Activated CD8-positive, alpha-beta T cell treated with anti-CD3 and anti-CD28 coated beads, Interleukin-2, amount 10 ng/mL, durations not matched to agents 7 days and 5 days (primary cell): Measurements from ENCODE around the gene NOTCH1. TPM values are rescaled to one million over a fixed set of nuclear protein-coding genes. Genes with fewer than 3 reads are reported as not detected.
"Not testable (repeated sequence)": the region's sequence is repeated elsewhere in the genome, so short reads cannot be mapped to it uniquely, and the experiment has no call there.

ENCODE experiments used
- ATAC-seq: fragments of 150-1000 bp; cut with Tn5 transposase; one replicate; pipeline ENCODE4 v1.10.0; 2021; ENCODE audit warnings: moderate library complexity
- CTCF ChIA-PET: fragments of 350-600 bp; sonication (Branson Sonifier 250); formaldehyde crosslinking; loops from one replicate; lab custom pipeline; 2021; ENCODE audit warnings: antibody characterized with exemption; lab: Charles Lee
- POLR2A ChIA-PET: fragments of 350-600 bp; sonication (Branson Sonifier 250); formaldehyde crosslinking; loops from one replicate; lab custom pipeline; 2021; ENCODE audit warnings: antibody characterized with exemption; lab: Charles Lee
- DNase-seq: peaks from one replicate; pipeline ENCODE4 v3.0.0-alpha.2; 2020
- H3K27ac Mint-ChIP-seq: one replicate; pipeline ENCODE4 v1.8.0; 2021; ENCODE audit warnings: mild to moderate bottlenecking, mixed read lengths
- H3K27me3 Mint-ChIP-seq: one replicate; pipeline ENCODE4 v1.8.0; 2021; ENCODE audit warnings: low read depth, mixed read lengths
- H3K36me3 Mint-ChIP-seq: one replicate; pipeline ENCODE4 v1.8.0; 2021; ENCODE audit warnings: low read depth, mixed read lengths
- H3K4me1 Mint-ChIP-seq: one replicate; pipeline ENCODE4 v1.8.0; 2021; ENCODE audit warnings: low read depth, mixed read lengths
- H3K4me3 Mint-ChIP-seq: one replicate; pipeline ENCODE4 v1.8.0; 2021; ENCODE audit warnings: mild to moderate bottlenecking, mixed read lengths
- H3K9me3 Mint-ChIP-seq: one replicate; pipeline ENCODE4 v1.8.0; 2022; ENCODE audit warnings: mixed read lengths; ENCODE audit not compliant: insufficient read depth
- total RNA-seq, 2 experiments: library from RNA; stranded (reverse); gene quantifications; one replicate each; pipeline ENCODE4 v1.2.3, GENCODE V29; 2021

NOTCH1 gene
- total RNA-seq, 2 experiments from 2014 or later, result 86.6 to 94.1 TPM

GRCh38 chr9:136575626-136576268 lies 29.9 kb upstream of the NOTCH1 start:
- DNase-seq (no peak), ATAC-seq (no peak)
- Mint-ChIP-seq H3K9me3 (no peaks in the 10 kb centered on the region), H3K36me3 (no peaks in the 10 kb centered on the region), H3K4me1 (peaks cover 9% of the 10 kb centered on the region), H3K27ac (no peak overlapping the region), H3K27me3 (no peaks in the 10 kb centered on the region), H3K4me3 (no peak overlapping the region)
- ChIA-PET POLR2A (no interaction called here), CTCF (no interaction called here)

GRCh38 chr9:136574606-136575005 lies 28.8 kb upstream of the NOTCH1 start:
- H3K4me3 Mint-ChIP-seq, H3K27ac Mint-ChIP-seq, ATAC-seq, CTCF ChIA-PET, DNase-seq, POLR2A ChIA-PET, H3K36me3 Mint-ChIP-seq, H3K27me3 Mint-ChIP-seq, H3K9me3 Mint-ChIP-seq, H3K4me1 Mint-ChIP-seq: not testable (repeated sequence)

- no peak for ATAC-seq
These were observed 27.2 kb upstream of the NOTCH1 start for GRCh38 chr9:136572828-136573625.

GRCh38 chr9:136572003-136572827 lies 26.4 kb upstream of the NOTCH1 start:
- no peaks in the 10 kb centered on the region for H3K9me3 Mint-ChIP-seq
- H3K36me3 Mint-ChIP-seq, result no peaks in the 10 kb centered on the region
- no peak overlapping the region for H3K4me3 Mint-ChIP-seq
- CTCF ChIA-PET, result no interaction called here
- DNase-seq (no peak), ATAC-seq (no peak)
- no peaks in the 10 kb centered on the region for H3K4me1 Mint-ChIP-seq
- POLR2A ChIA-PET, result interaction anchor here (0.7 to 1.2 kb wide), 2 partner anchors 33 to 208 kb away, joined by 3 read pairs; no protein-coding TSS in a partner anchor
- H3K27ac Mint-ChIP-seq, result no peak overlapping the region
- H3K27me3 Mint-ChIP-seq, result no peaks in the 10 kb centered on the region

More at GRCh38 chr9:136572828-136573625, 27.2 kb upstream of the NOTCH1 start:
- ChIA-PET CTCF (no interaction called here), POLR2A (no interaction called here)
- Mint-ChIP-seq H3K4me1 (no peaks in the 10 kb centered on the region), H3K9me3 (no peaks in the 10 kb centered on the region), H3K27ac (no peak overlapping the region), H3K36me3 (no peaks in the 10 kb centered on the region), H3K4me3 (no peak overlapping the region), H3K27me3 (no peaks in the 10 kb centered on the region)
- no peak for DNase-seq

- Mint-ChIP-seq H3K4me1 (no peaks in the 10 kb centered on the region), H3K36me3 (no peaks in the 10 kb centered on the region), H3K9me3 (no peaks in the 10 kb centered on the region), H3K27ac (no peak overlapping the region), H3K4me3 (no peak overlapping the region), H3K27me3 (no peaks in the 10 kb centered on the region)
- ChIA-PET POLR2A (interaction anchor here (0.7 to 1.2 kb wide), 2 partner anchors 32 to 208 kb away, joined by 3 read pairs; no protein-coding TSS in a partner anchor), CTCF (no interaction called here)
- DNase-seq (no peak), ATAC-seq (no peak)
These were observed 25.7 kb upstream of the NOTCH1 start for GRCh38 chr9:136571531-136571930.

- H3K9me3 Mint-ChIP-seq, result no peaks in the 10 kb centered on the region
- H3K4me3 Mint-ChIP-seq, result no peak overlapping the region
- POLR2A ChIA-PET, result interaction anchor here (1.2 kb wide), 1 partner anchor 32 kb away, joined by 3 read pairs; no protein-coding TSS in a partner anchor
- no peak overlapping the region for H3K27ac Mint-ChIP-seq
- ATAC-seq, result no peak
- CTCF ChIA-PET, result no interaction called here
- H3K36me3 Mint-ChIP-seq, result no peaks in the 10 kb centered on the region
- no peak for DNase-seq
- H3K27me3 Mint-ChIP-seq, result no peaks in the 10 kb centered on the region
- H3K4me1 Mint-ChIP-seq, result no peaks in the 10 kb centered on the region
These were observed 25.1 kb upstream of the NOTCH1 start for GRCh38 chr9:136570916-136571315.

GRCh38 chr9:136570191-136570845 lies 24.5 kb upstream of the NOTCH1 start:
- Mint-ChIP-seq H3K36me3 (no peaks in the 10 kb centered on the region), H3K27ac (no peak overlapping the region), H3K9me3 (no peaks in the 10 kb centered on the region), H3K27me3 (no peaks in the 10 kb centered on the region), H3K4me3 (no peak overlapping the region), H3K4me1 (no peaks in the 10 kb centered on the region)
- DNase-seq, result no peak
- POLR2A ChIA-PET, result no interaction called here
- CTCF ChIA-PET, result no interaction called here
- no peak for ATAC-seq

- ChIA-PET CTCF (no interaction called here), POLR2A (no interaction called here)
- ATAC-seq, result no peak
- Mint-ChIP-seq H3K9me3 (no peaks in the 10 kb centered on the region), H3K4me3 (no peak overlapping the region), H3K27ac (no peak overlapping the region), H3K27me3 (no peaks in the 10 kb centered on the region), H3K36me3 (no peaks in the 10 kb centered on the region), H3K4me1 (no peaks in the 10 kb centered on the region)
- no peak for DNase-seq
These were observed 23.8 kb upstream of the NOTCH1 start for GRCh38 chr9:136569526-136570148.

- no peaks in the 10 kb centered on the region for H3K36me3 Mint-ChIP-seq
- ATAC-seq (no peak), DNase-seq (no peak)
- POLR2A ChIA-PET, result no interaction called here
- no peaks in the 10 kb centered on the region for H3K9me3 Mint-ChIP-seq
- H3K4me1 Mint-ChIP-seq, result no peaks in the 10 kb centered on the region
- H3K27me3 Mint-ChIP-seq, result no peaks in the 10 kb centered on the region
- CTCF ChIA-PET, result no interaction called here
- no peak overlapping the region for H3K27ac Mint-ChIP-seq
- H3K4me3 Mint-ChIP-seq, result no peak overlapping the region
These were observed 22.6 kb upstream of the NOTCH1 start for GRCh38 chr9:136568288-136569081.

- Mint-ChIP-seq H3K36me3 (no peaks in the 10 kb centered on the region), H3K27me3 (no peaks in the 10 kb centered on the region), H3K9me3 (no peaks in the 10 kb centered on the region), H3K4me1 (no peaks in the 10 kb centered on the region), H3K27ac (no peak overlapping the region), H3K4me3 (no peak overlapping the region)
- DNase-seq, result no peak
- no peak for ATAC-seq
- ChIA-PET CTCF (no interaction called here), POLR2A (no interaction called here)
These were observed 21.9 kb upstream of the NOTCH1 start for GRCh38 chr9:136567651-136568287.
